ENCODE data around the gene SPACA4. TPM values are rescaled to one million over a fixed set of nuclear protein-coding genes. Genes with fewer than 3 reads are reported as not detected.
A peak's percentile ranks its signal among the peaks of the same experiment; 100 is the strongest.

Gene SPACA4
- polyA plus RNA-seq, 1 of the 3 experiments (the other 2 are of a cell fraction) = not detected

- TF ChIP-seq CTCF (IDR thresholded peaks at IDR 0.05) = no peak
Measured at GRCh38 chr19:48634424-48635262, 28.1 kb downstream of the SPACA4 start (continued).

GRCh38 chr19:48635263-48635965 lies 28.9 kb downstream of the SPACA4 start:
- DNase-seq = peak; percentile 89
- Histone ChIP-seq H3K9ac (peak overlapping the region; percentile 96), H3K27ac (ENCODE audit: low read depth in 2 of 2, low read length in 1 of 2) (peak overlapping the region; percentile 96 to 98)

GRCh38 chr19:48635966-48636858 lies 29.7 kb downstream of the SPACA4 start:
- ChIA-PET POLR2A (no interaction called here), CTCF (interaction anchor here (1.0 kb wide), 1 partner anchor 206 kb away, joined by 3 read pairs; no protein-coding TSS in a partner anchor)
- H3K4me2 ChIP-seq = peak overlapping the region; percentile 99
- H3K36me3 ChIP-seq (replicated peaks in 1 of 2; ENCODE audit: control insufficient read depth in 1 of 2, insufficient read depth in 2 of 2, low read length in 1 of 2) = peaks cover 5 to 10% of the 10 kb centered on the region in 2 experiments
- H4K20me1 ChIP-seq (ENCODE audit: insufficient read depth) = no peaks in the 10 kb centered on the region
- WGBS (ENCODE audit: low lambda C conversion rate) = 5% methylated on average over 24 of the region's 35 CpGs
- peaks cover 30% of the 10 kb centered on the region for H3F3A ChIP-seq (replicated peaks; ENCODE audit: insufficient read depth)
- no peaks in the 10 kb centered on the region; the same call in 1 of the 2 replicates for H3K79me2 ChIP-seq (ENCODE audit: insufficient read depth)
- H3K9ac ChIP-seq = peak overlapping the region; percentile 96
- H3K9me2 ChIP-seq = no peaks in the 10 kb centered on the region
- 0 out of 2 replicates have a peak overlapping the region, but pooled peaks have one; percentile 29 for H2AFZ ChIP-seq (ENCODE audit: low read depth)
- H3K9me3 ChIP-seq = no peaks in the 10 kb centered on the region
- peak overlapping the region; percentile 74 to 79 for H3K4me3 ChIP-seq (ENCODE audit: low read depth in 2 of 2, low read length in 1 of 2)
- TF ChIP-seq FOSL2 (IDR thresholded peaks at IDR 0.05; ENCODE audit: borderline replicate concordance, low read depth) (no peak), CHD2 (IDR thresholded peaks at IDR 0.05; ENCODE audit: low read length, partially characterized antibody) (peak; percentile 54), NRF1 (IDR thresholded peaks at IDR 0.05; ENCODE audit: low read depth, low read length) (no peak)
- DNase-seq = no peak
- H3K27me3 ChIP-seq (ENCODE audit: insufficient read depth) = no peaks in the 10 kb centered on the region
- peak overlapping the region; percentile 83 to 96 for H3K27ac ChIP-seq (ENCODE audit: low read depth in 2 of 2, low read length in 1 of 2)
- peaks cover 31 to 39% of the 10 kb centered on the region in 2 experiments for H3K4me1 ChIP-seq (ENCODE audit: control insufficient read depth in 1 of 2, insufficient read depth in 2 of 2, low read depth in 1 of 2, low read length in 1 of 2)

More at GRCh38 chr19:48635263-48635965, 28.9 kb downstream of the SPACA4 start:
- Histone ChIP-seq H4K20me1 (ENCODE audit: insufficient read depth) (no peaks in the 10 kb centered on the region), H3K4me1 (ENCODE audit: control insufficient read depth in 1 of 2, insufficient read depth in 2 of 2, low read depth in 1 of 2, low read length in 1 of 2) (peaks cover 31 to 39% of the 10 kb centered on the region in 2 experiments), H3K36me3 (replicated peaks in 1 of 2; ENCODE audit: control insufficient read depth in 1 of 2, insufficient read depth in 2 of 2, low read length in 1 of 2) (peaks cover 10 to 13% of the 10 kb centered on the region in 2 experiments), H2AFZ (ENCODE audit: low read depth) (0 out of 2 replicates have a peak overlapping the region, but pooled peaks have one; percentile 29), H3K9me3 (no peaks in the 10 kb centered on the region), H3F3A (replicated peaks; ENCODE audit: insufficient read depth) (peaks cover 30% of the 10 kb centered on the region), H3K27me3 (ENCODE audit: insufficient read depth) (no peaks in the 10 kb centered on the region), H3K79me2 (ENCODE audit: insufficient read depth) (no peaks in the 10 kb centered on the region; the same call in 1 of the 2 replicates), H3K4me2 (peak overlapping the region; percentile 99), H3K4me3 (ENCODE audit: low read depth in 2 of 2, low read length in 1 of 2) (peak overlapping the region; percentile 74 to 79), H3K9me2 (no peaks in the 10 kb centered on the region)
- WGBS (ENCODE audit: low lambda C conversion rate) = 6% methylated on average over 15 of the region's 67 CpGs
- ChIA-PET POLR2A (interaction anchor here (1.5 kb wide), 1 partner anchor 10 kb away, joined by 8 read pairs; the partner anchor contains the start of gene CA11), CTCF (interaction anchor here (2.0 kb wide), 1 partner anchor 46 kb away, joined by 7 read pairs; no protein-coding TSS in a partner anchor)
- TF ChIP-seq POLR2AphosphoS5 (IDR thresholded peaks at IDR 0.05; ENCODE audit: low read depth, low read length) = peak; percentile 71
- peak; percentile 59 for TF ChIP-seq NRF1 (IDR thresholded peaks at IDR 0.05; ENCODE audit: low read depth, low read length)
- no peak for TF ChIP-seq FOXJ3 (CRISPR knock-in tag; IDR thresholded peaks at IDR 0.05)

Measured in SK-N-SH (cell line).